HG02885 (cell line): Measurements from ENCODE around the gene CD209.
"Not testable (repeated sequence)": the region's sequence is repeated elsewhere in the genome, so short reads cannot be mapped to it uniquely, and the experiment has no call there.

Source experiments
- ATAC-seq: cut with Tn5 transposase; IDR thresholded peaks from one replicate; pipeline ENCODE4 v1.9.1; 2021; ENCODE audit warnings: mild to moderate bottlenecking; ENCODE audit not compliant: unreplicated experiment, poor library complexity

CD209 gene, protein sequence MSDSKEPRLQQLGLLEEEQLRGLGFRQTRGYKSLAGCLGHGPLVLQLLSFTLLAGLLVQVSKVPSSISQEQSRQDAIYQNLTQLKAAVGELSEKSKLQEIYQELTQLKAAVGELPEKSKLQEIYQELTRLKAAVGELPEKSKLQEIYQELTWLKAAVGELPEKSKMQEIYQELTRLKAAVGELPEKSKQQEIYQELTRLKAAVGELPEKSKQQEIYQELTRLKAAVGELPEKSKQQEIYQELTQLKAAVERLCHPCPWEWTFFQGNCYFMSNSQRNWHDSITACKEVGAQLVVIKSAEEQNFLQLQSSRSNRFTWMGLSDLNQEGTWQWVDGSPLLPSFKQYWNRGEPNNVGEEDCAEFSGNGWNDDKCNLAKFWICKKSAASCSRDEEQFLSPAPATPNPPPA

DNA sequence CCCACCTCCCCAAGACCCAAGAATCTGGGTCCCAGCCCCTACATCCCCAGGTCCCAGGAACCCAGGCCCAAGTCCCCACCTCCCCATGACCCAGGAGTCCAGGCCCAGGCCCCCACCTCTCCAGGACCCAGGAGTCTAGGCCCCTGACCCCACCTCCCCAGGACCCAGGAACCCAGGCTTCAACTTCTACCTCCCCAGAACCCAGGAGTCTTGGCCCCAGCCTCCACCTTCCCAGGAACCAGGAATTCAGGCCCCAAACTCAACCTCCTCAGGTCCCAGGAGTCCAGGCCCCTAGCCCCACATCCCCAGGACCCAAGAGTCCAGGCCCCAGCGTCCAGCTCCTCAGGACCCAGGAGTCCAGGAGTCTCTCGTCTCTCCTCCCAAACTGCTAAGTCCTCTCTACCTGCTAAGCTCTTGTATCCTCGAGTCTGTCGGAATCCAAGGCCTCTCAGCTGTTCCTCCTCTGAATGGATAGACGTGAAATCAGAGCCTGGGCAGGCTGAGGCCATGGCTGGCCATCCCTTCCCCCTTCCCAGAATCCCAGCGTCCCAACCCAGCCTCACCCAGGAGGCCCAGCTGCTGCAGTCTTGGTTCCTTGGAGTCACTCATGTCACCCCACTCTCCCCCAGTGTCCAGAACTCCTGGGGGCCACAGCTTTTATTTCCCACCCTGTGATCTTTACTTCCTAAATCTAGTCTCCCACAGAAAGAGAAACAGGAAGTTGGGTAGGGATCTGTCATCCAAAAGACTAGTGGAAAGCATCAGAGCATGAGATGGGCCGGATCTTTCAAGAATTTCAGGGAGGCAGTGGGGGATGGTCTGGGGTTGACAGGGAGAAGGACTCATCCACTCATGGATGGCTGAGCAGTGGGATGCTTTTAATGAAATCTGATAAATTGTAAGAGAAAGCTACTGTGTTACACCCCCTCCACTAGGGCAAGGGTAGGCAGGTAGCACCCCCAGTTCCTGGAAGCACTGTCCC, at the start of gene CD209:
CD209 (minus strand) TSS at position 632 of the 982 bp plus-strand sequence; CDS start at position 609, 23 bp downstream.
- ATAC-seq: no peak

DNA sequence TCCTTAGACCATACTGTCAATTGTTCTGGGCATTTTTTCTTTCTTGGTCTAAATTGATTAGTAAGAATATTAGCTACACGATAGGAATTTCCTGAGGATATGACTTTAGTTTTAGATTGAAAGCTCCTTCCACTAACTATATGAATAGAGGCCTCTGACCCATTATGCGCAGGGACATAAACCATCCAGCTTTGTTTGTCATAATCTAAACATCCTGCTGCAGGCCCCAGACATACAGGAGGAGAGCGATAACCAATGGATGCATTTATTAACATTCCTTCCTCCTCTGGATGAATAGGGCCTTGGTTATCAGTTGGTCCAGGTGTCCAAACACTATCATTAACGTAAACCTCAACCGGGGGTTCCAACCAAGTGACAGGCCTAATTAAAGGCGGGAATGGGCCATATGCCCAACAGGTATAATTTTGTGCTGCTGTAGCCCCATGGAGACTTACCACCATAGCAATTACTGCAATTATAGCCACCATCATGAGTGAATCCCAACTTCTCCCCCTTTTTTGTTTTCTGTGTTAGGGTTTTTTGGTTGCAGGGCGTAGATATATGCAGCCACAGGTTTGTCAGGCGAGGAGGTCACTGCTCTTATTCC, 48.3 kb upstream of the CD209 start:
- no peak for ATAC-seq

DNA sequence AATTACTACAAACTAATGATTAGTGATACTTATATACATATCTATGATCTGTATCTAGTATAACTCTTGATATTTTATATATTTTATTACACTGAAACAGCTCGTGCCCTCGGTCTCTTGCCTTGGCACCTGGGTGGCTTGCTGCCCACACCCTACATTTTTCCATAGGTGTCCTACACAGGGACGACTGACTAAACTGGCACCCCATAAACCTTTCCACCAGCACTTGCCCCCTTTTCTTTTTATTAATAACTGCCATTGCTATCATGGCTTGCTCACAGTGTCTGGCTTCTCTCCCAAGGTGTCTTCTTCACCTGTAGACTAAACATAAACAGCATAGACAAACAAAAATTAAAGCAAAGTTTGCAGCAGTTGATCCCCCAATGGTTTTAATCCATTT, 46.2 kb upstream of the CD209 start:
- no peak for ATAC-seq

DNA sequence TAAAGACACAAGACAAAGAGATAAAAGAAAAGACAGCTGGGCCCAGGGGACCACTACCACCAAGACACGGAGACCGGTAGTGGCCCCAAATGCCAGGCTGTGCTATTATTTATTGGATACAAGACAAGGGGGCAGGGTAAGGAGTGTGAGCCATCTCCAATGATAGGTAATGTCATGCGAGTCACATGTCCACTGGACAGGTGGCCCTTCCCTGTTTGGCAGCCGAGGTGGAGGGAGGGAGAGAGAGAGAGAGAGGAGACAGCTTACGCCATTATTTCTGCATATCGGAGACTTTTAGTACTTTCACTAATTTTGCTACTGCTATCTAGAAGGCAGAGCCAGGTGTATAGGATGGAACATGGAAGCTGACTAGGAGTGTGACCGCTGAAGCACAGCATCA, 45.4 kb upstream of the CD209 start:
- ATAC-seq: not testable (repeated sequence)

DNA sequence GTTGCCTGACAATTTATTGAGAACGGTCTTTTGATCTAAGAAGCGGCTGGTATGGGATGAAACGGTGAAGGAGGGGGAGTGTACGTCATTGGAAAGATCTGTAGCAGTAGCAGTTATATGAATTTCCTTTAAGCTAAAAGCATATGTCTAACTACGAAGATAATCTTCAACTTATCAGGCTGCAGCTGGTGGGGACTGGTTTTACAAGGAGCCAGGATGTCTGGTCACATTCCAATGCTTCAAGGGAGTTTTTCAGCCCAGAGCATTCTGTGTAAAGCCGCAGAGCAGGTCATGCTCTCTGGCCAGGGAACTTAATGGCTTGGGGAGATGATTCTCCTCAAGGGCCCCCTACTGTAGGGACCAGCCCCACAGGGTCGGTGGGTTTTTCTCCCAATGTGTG, 44.9 kb upstream of the CD209 start:
- no peak for ATAC-seq

DNA sequence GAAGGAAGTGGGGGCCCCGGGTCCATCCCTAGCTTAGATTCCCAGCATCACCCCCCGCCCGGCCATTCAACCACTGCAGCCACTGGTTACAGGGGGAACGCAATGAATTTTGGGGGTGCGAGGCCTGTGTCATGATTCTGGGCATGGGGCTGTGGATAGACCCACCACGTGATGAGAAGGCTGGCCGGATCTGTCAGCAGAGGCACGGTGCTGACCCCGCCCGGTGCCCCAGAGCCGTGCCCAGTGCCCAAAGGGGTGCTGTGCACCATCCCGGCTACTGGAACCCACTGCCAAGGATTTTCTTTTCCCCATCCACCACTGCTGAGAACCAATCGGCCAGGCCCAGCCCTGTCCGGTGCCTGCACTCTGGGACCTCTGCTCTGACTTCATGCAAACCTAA, 43.1 kb upstream of the CD209 start:
- ATAC-seq: no peak

DNA sequence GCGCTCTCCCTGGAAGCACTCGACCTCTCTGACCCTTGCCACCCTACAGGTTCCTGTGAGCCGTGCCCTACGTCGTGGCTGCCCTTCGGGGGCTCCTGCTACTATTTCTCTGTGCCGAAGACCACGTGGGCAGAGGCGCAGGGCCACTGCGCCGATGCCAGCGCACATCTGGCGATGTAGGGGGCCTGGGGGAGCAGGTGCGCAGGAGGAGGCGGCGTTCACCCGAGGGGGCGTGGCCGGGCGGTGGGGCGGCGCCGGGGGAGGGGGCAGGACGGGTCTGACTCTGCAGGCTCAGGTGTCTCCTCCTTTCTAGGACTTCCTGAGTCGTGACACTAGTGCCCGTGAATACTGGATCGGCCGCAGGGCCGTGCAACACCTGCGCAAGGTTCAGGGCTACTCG, 42.1 kb upstream of the CD209 start:
- ATAC-seq: no peak

DNA sequence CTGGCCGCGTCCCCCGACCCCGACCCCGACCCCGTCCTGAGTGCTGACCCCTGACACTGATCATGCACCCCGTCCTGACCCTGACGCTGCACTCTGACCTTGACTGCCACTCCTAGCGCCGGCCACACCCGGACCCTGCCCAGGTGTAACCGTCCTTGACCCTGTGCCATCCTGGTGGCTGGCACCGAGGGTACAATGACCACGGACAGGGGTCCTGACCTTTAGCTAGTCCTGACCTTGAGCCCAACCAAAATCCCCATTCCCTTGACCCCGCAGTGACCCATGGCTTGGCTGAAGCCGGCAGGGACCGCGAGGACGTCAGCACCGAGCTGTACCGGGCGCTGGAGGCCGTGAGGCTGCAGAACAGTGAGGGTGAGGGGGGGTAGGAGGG, 41.6 kb upstream of the CD209 start:
- ATAC-seq: no peak

DNA sequence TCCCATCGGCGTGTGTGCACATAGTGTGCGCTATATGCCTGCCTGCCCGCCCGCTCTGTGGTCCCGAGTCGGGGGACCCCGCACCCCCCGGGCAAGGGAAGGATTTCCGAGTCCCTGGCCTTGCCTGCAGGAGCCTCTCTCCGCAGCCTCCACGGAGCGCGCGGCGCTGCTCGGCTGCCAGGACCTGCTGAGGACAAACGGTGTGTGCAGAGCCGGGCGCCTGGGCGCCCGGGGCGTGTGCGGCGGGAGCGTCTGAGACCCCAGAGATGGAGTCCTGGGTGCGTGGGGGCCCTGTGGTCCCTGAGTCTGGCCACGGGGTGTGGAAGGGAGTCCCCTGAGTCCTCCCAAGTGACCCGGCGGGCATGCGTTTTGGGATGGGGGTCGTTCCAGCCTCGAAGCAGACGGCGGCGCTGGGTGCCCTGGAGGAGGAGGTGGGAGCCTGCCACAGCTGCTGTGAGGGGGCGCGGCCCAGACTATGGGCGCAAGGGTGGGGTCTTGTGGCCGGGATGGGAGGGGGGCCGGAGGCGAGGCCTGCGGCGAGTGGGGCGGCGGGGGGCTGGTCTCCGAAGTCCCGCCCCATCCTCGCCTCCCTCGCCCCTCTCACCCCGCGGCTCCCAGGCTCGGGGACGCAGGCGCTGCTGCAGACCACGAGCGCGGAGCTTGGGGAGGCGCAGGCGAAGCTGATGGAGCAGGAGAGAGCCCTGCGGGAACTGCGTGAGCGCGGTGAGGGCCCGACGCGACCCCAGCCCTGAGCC, 41.0 kb upstream of the CD209 start:
- ATAC-seq: no peak

DNA sequence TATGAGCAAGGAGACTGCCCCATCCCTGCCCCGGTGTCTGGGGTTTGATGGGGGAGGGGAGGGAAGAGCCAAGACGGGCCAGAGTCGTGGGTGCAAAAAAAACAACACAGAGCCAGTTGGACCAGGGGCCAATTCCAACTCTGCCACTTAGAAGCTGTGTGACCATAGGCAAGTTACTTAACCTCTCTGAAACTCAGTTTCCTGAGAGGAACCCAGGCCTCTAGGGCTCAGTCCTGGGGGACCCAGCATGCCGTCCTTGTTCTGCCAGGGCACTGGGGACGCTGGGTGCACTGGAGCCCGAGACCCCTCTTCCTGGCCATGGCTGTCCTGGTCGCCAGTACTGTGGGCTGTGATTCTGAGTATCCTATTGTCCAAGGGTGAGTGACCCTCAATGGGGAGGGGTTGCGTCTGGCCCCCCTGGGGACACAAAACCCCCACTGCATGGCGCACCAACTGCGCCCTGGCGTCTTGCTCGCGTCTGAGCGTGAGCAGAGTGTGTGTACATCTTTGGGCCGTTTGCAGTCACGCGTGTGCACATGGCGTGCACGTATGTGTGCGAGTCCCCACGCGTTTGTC, 40.4 kb upstream of the CD209 start:
- ATAC-seq: no peak

DNA sequence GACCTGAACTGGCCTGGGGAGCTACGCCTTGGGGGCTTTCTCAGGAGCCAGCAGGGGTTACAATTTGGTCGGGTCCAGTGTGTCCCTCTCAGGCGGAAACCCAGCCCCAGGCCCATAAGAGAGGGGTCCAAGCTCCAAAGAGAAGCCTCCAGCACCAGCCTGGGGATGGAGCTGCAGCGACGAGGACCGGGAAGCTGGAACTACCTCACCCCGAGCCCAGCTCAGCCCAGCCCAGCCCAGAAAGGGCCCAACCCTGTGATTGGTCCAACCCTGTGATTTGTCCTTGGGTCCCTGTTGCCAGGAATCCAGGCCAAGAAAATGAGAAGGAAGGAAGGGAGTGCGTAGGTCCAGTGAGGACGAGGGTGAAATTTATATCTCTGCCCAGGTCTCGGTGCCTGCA, 39.8 kb upstream of the CD209 start:
- ATAC-seq: no peak

DNA sequence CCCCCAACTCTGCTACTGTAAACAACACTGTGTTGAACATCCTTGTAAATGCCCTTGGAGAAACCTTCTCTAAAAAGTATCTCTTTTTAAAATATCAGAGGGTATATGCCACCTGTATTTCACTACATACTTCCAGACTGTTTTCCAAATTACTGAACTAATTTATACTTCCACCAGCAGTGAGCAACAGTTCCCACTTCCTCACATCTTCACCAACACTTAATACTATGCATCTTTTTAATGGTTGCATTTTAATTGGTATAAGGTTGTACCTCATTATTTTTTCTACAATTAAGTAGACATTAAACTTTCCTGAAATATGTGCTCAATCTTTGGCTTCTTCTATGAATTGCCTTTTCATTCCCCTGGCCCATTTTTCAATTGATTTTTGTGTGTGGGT, 37.5 kb upstream of the CD209 start:
- no peak for ATAC-seq

DNA sequence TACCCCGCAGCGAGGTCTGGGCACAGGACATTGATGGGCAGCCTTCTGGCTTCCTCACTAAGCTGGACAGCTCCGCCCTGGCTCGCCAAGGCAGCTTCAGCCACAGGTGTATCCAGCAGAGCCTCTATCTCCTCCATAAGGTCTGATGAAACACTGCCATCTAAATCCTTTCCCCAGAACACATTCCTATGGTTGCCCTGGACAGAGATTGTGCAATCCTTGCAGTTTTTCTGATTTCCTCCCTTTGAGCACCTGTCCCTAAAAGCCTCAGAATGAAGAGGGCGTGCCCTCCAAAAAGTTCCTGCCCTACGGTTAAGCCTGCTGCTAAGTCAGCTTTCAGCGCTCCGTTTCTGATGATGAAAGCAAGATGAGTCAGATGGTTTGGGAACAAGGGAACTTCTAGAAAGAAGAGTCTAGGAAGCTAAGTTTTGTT, 36.7 kb upstream of the CD209 start:
- no peak for ATAC-seq

DNA sequence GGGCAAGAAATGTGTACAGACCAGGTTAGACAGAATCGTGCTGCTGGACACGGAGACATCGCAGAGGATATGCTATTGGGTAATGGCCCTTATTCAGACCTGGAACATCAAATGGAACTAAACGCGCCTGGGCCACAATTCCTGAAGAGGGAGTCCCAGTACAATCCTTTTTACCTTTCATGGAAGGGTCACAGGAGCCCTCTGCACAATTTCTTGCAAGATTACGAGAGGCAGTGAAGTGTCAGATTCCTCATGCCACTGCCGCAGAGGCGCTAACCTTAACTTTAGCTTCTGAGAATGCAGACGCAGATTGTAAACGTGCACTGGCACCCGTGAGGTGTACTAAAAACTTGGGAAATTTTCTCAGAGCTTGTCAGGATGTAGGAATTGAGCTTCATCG, 33.8 kb upstream of the CD209 start:
- no peak for ATAC-seq

DNA sequence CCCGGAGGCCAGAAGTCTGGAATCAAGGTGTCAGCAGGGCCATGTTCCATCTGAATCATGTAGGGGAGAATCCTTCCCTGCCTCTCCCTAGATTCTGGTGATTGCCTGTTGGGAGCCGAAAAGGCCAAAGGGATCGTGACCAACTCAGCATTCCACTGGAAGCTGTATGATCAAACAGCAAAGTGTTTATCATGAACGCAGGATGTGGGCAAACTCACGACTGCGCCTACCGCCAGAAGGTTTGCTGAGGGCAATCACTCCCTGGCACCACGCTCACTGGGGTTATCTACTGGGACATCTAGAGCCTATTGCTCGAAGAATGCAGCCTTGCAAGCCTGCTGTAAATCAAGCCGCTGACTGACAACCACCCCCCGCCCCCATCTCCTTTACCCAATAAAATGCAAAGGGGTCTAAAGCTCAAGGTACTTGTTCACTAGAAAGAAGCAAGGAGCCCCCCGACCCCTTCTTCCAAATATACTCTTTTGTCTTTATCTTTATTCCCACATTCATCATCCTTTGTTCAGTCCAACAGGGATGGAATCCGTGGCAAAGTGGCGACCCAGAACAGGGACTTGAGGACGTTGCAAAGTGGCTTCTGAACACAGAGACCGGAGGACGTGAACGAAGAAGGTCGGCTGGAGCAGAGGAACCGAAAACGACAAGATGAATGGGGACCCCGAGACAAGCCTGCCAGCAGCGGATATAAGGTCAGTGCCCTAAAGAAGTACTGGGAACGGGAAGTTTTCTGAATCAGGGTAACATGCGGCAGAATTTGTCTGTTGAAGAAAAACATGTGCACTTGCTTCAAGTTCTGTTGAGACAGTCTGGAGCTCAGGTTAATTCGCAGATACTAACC, 32.5 kb upstream of the CD209 start:
- no peak for ATAC-seq

DNA sequence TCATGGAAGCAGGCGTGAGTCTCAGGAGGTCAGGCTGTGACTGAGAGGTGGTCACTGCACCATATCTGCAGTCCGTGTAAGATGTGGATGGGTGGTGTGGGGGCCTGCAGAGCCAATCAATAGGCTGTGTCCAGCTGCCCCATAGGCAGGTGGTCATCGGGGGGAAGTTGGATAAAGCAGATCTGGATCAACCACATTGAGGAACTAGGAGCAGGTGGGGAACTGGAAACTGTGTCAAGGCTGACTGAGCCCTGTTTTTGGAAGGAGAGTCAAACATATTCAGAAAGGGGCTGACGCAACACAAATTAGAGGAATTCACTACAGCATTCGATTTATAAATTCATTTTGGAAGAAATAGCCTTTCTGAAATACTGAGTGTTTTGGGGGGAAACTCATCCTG, 30.7 kb upstream of the CD209 start:
- no peak for ATAC-seq

DNA sequence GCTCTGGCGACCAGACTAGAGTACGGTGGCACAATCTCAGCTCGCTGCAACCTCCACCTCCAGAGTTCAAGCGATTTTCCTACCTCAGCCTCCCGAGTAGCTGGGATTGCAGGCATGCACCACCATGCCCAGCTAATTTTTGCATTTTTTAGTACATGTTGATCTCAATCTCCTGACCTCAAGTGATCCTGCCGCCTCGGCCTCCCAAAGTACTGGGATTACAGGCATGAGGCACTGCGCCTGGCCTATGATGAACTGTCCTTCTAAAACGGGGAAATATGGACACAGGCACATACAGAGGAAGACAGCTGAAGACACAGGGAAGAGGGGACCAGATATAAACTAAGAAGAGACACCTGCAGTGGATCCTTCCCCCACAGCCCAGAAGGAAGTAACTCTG, 28.4 kb upstream of the CD209 start:
- ATAC-seq: no peak

DNA sequence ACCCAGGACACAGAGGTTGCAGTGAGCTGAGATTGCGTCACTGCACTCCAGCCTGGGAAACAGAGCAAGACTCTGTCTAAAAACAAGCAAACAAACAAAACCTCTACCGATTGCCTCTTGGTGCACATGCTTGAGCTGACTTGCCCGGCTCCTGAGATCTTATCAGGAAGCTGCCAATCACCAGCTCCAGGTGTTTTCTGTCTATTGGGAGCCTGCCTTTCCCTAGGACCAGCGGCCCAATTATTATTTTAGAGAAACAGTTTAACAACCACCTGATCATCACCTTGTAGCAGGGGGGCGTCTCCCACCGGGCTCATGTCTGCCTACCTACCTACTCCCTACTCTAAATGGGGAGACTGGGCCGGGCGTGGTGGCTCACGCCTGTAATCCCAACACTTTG, 26.5 kb upstream of the CD209 start:
- ATAC-seq: no peak

DNA sequence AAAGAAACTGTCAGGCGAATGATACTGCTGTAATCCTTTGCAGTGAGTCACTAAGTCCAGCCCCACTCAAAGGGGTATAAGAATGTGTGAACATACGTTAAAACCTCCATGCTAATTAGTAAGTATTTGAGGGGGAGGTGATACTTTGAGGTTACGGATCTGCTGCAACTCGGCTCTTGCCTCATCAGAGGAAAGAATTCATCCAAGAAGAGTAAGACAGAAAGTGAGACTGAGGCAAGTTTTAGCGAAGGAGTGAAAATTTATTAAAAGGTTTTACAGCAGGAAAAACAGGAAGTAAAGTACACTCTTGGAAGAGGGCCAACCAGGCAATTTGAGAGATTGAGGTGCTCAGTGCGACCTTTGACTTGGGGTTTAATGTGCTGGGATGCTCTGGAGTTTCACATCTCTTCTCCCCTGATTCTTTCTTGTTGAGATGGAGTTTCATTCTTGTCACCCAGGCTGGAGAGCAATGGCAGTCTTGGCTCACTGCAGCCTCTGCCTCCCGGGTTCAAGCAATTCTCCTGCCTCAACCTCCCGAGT, 25.5 kb upstream of the CD209 start:
- no peak for ATAC-seq
